ENCODE measurements around the gene PGAP6. TPM values are rescaled to one million over a fixed set of nuclear protein-coding genes. Genes with fewer than 3 reads are reported as not detected.

Gene PGAP6
- total and polyA plus RNA-seq, 2 of the 13 experiments (the other 11 are each of a cell fraction or from before 2014, with no cell fraction given): 52.7 to 136 TPM

GRCh38 chr16:379183-379960 is 2.4 kb downstream of the PGAP6 start (continued):
- TF ChIP-seq ZBTB33 (CRISPR knock-in tag; IDR thresholded peaks at IDR 0.05) (peak; percentile 89), ZNF331 (CRISPR knock-in tag; IDR thresholded peaks at IDR 0.05) (0 out of 2 replicates have a peak, but pooled peaks have one; percentile 39), TOPORS (CRISPR knock-in tag; IDR thresholded peaks at IDR 0.05) (no peak), TBX2 (CRISPR knock-in tag; IDR thresholded peaks at IDR 0.05; ENCODE audit: borderline replicate concordance) (peak; percentile 71), ZSCAN12 (CRISPR knock-in tag; IDR thresholded peaks at IDR 0.05) (no peak), HDAC1 (CRISPR knock-in tag; IDR thresholded peaks at IDR 0.05) (0 out of 2 replicates have a peak, but pooled peaks have one; percentile 25), ZNF30 (CRISPR knock-in tag; IDR thresholded peaks at IDR 0.05) (no peak), ZNF136 (CRISPR knock-in tag; IDR thresholded peaks at IDR 0.05; ENCODE audit: low read depth) (no peak), ZNF335 (CRISPR knock-in tag; IDR thresholded peaks at IDR 0.05) (no peak), ATF3 (CRISPR knock-in tag; IDR thresholded peaks at IDR 0.05) (no peak), RBFOX2 (IDR thresholded peaks at IDR 0.05; ENCODE audit: low read depth, low read length) (peak; percentile 51), ZFX (CRISPR knock-in tag; IDR thresholded peaks at IDR 0.05; ENCODE audit: low read depth) (peak; percentile 51; the same call in 1 of the 2 replicates), ZNF704 (CRISPR knock-in tag; IDR thresholded peaks at IDR 0.05; ENCODE audit: borderline replicate concordance) (no peak), MAZ (IDR thresholded peaks at IDR 0.05; ENCODE audit: borderline replicate concordance, low read depth, low read length) (no peak), MAZ (CRISPR knock-in tag; IDR thresholded peaks at IDR 0.05; ENCODE audit: low read depth) (no peak), ZBTB38 (CRISPR knock-in tag; IDR thresholded peaks at IDR 0.05) (peak; percentile 6; the same call in 1 of the 2 replicates), LBX2 (CRISPR knock-in tag; IDR thresholded peaks at IDR 0.05; ENCODE audit: borderline replicate concordance) (0 out of 2 replicates have a peak, but pooled peaks have one; percentile 26), ZFP91 (CRISPR knock-in tag; IDR thresholded peaks at IDR 0.05; ENCODE audit: borderline replicate concordance) (peak; percentile 29), PAXIP1 (CRISPR knock-in tag; conservative IDR thresholded peaks at IDR 0.05) (peak; percentile 26; the same call in 1 of the 2 replicates)
